OCI-LY1 (cell line): ENCODE data around the gene TRIO.

Experiments
- H2AFZ ChIP-seq: fragments of 200-600 bp; sonication (generic), shearing (Covaris generic); 2 replicates; pipeline ENCODE4 v1.6.0; 2014; ENCODE audit warnings: antibody characterized with exemption, mild to moderate bottlenecking, low read length
- H3F3A ChIP-seq: fragments of 200-600 bp; sonication (generic), shearing (Covaris generic); 2 replicates; pipeline ENCODE4 v1.6.0; 2014; ENCODE audit warnings: mild to moderate bottlenecking, antibody characterized with exemption, low read length, moderate library complexity; ENCODE audit not compliant: insufficient read depth
- H3K27ac ChIP-seq: fragments of 200-600 bp; sonication (generic); 2 replicates; pipeline ENCODE4 v1.5.1; 2014; ENCODE audit warnings: low read length, mixed run types, mild to moderate bottlenecking, low read depth; ENCODE audit not compliant: poor library complexity, severe bottlenecking
- H3K27me3 ChIP-seq: fragments of 200-600 bp; sonication (generic); 2 replicates; pipeline ENCODE4 v1.6.0; 2014; ENCODE audit warnings: antibody characterized with exemption, mild to moderate bottlenecking, low read length, moderate library complexity; ENCODE audit not compliant: insufficient read depth
- H3K36me3 ChIP-seq: fragments of 200-600 bp; sonication (generic); 2 replicates; pipeline ENCODE4 v1.6.1; 2014; ENCODE audit warnings: mild to moderate bottlenecking, antibody characterized with exemption, low read length, moderate library complexity, mixed read lengths; ENCODE audit not compliant: insufficient read depth
- H3K4me1 ChIP-seq: fragments of 200-600 bp; sonication (generic); 2 replicates; pipeline ENCODE4 v1.5.1; 2014; ENCODE audit warnings: mild to moderate bottlenecking, low read length, moderate library complexity; ENCODE audit not compliant: insufficient read depth, severe bottlenecking
- H3K4me2 ChIP-seq: fragments of 200-600 bp; sonication (generic), shearing (Covaris generic); 2 replicates; pipeline ENCODE4 v1.6.1; 2014; ENCODE audit warnings: low read length
- H3K4me3 ChIP-seq: fragments of 200-600 bp; sonication (generic); 2 replicates; pipeline ENCODE4 v1.5.1; 2014; ENCODE audit warnings: low read length, low read depth, mild to moderate bottlenecking, mixed read lengths; ENCODE audit not compliant: poor library complexity, severe bottlenecking
- H3K79me2 ChIP-seq: fragments of 200-600 bp; shearing (Covaris generic); 2 replicates; pipeline ENCODE4 v1.6.1; 2016; ENCODE audit warnings: mixed run types, low read length, mixed read lengths; ENCODE audit not compliant: insufficient read depth
- H3K9ac ChIP-seq: fragments of 200-600 bp; sonication (generic), shearing (Covaris generic); 2 replicates; pipeline ENCODE4 v1.6.1; 2014; ENCODE audit warnings: mild to moderate bottlenecking, low read length, mixed read lengths
- H3K9me2 ChIP-seq: fragments of 200-600 bp; sonication (generic), shearing (Covaris generic); 2 replicates; pipeline ENCODE4 v1.6.1; 2014; ENCODE audit warnings: low read depth, mild to moderate bottlenecking, low read length, mixed read lengths
- H3K9me3 ChIP-seq: fragments of 200-600 bp; shearing (Covaris generic); 2 replicates; pipeline ENCODE4 v1.6.1; 2014; ENCODE audit warnings: low read length, mixed read lengths
- H4K20me1 ChIP-seq: fragments of 200-600 bp; sonication (generic), shearing (Covaris generic); 2 replicates; pipeline ENCODE4 v1.6.0; 2016; ENCODE audit warnings: mild to moderate bottlenecking, low read length; ENCODE audit not compliant: insufficient read depth
- EZH2 ChIP-seq: fragments of 200-600 bp; sonication (generic), shearing (Covaris generic); IDR thresholded peaks from 2 replicates; pipeline ENCODE4 v1.8.0; 2017; ENCODE audit warnings: borderline replicate concordance, mixed run types, mild to moderate bottlenecking, antibody characterized with exemption, low read length, moderate library complexity, mixed read lengths
- TF ChIP-seq, protein P1 (sequence below): fragments of 200-600 bp; sonication (generic), shearing (Covaris generic); IDR thresholded peaks from 2 replicates; pipeline ENCODE4 v1.5.1; 2017; ENCODE audit warnings: mild to moderate bottlenecking, antibody characterized with exemption, low read length, moderate library complexity, mixed read lengths

Gene TRIO

DNA sequence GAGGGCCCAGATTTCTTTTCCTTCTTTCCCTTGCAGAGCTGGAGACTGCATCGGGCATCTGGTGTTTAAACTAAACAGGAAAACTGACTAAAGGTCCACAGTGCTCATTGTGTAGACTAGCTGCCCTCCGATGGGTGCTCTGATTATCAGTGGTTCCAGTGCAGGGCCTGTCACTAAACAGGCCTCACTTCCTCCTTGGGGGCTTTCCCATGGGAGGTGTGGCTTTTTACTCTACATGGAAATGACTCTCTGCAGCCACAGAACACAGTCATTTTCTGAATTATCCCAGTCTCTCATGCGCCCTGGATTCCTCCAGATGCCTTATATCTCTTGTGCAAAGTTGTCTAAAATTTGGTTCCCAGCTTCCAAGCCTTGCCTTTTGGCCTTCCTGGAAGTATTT lies 199.2 kb downstream of the TRIO start:
- no peak for TF ChIP-seq EZH2
- TF ChIP-seq, protein P1, sequence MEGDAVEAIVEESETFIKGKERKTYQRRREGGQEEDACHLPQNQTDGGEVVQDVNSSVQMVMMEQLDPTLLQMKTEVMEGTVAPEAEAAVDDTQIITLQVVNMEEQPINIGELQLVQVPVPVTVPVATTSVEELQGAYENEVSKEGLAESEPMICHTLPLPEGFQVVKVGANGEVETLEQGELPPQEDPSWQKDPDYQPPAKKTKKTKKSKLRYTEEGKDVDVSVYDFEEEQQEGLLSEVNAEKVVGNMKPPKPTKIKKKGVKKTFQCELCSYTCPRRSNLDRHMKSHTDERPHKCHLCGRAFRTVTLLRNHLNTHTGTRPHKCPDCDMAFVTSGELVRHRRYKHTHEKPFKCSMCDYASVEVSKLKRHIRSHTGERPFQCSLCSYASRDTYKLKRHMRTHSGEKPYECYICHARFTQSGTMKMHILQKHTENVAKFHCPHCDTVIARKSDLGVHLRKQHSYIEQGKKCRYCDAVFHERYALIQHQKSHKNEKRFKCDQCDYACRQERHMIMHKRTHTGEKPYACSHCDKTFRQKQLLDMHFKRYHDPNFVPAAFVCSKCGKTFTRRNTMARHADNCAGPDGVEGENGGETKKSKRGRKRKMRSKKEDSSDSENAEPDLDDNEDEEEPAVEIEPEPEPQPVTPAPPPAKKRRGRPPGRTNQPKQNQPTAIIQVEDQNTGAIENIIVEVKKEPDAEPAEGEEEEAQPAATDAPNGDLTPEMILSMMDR, result no peak
- Histone ChIP-seq H3K9ac (no peak overlapping the region), H3K4me3 (no peak overlapping the region), H3K4me2 (no peak overlapping the region), H2AFZ (no peak overlapping the region), H3K27me3 (no peaks in the 10 kb centered on the region), H3F3A (no peaks in the 10 kb centered on the region), H3K9me3 (no peaks in the 10 kb centered on the region), H3K36me3 (no peaks in the 10 kb centered on the region), H3K79me2 (no peaks in the 10 kb centered on the region), H3K9me2 (no peaks in the 10 kb centered on the region), H3K4me1 (no peaks in the 10 kb centered on the region), H4K20me1 (no peaks in the 10 kb centered on the region), H3K27ac (no peak overlapping the region)

DNA sequence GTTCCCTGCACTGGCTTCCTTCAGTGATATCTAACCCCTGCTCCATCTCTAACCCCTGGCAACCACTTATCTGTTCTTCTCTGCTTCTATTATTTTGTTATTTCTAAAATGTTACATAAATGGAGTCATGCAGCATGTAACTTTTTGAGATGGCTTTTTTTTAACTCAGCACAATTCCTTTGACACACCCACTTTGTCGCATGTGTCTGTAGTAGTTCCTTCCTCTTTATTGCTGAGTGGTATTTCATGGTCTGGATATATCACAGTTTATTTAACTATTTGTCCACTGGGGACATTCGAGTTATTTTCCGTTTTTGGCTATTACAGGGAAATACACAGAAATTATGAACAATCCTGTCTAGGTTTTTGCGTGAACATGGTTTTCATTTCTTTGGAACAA lies 200.2 kb downstream of the TRIO start:
- Histone ChIP-seq H2AFZ (no peak overlapping the region), H3K27ac (no peak overlapping the region), H3K4me3 (no peak overlapping the region), H3F3A (no peaks in the 10 kb centered on the region), H3K4me1 (no peaks in the 10 kb centered on the region), H3K4me2 (no peak overlapping the region), H3K9me3 (no peaks in the 10 kb centered on the region), H3K9ac (no peak overlapping the region), H3K36me3 (no peaks in the 10 kb centered on the region), H3K9me2 (no peaks in the 10 kb centered on the region), H3K27me3 (no peaks in the 10 kb centered on the region), H3K79me2 (no peaks in the 10 kb centered on the region), H4K20me1 (no peaks in the 10 kb centered on the region)
- TF ChIP-seq, protein P1, result no peak
- no peak for TF ChIP-seq EZH2

DNA sequence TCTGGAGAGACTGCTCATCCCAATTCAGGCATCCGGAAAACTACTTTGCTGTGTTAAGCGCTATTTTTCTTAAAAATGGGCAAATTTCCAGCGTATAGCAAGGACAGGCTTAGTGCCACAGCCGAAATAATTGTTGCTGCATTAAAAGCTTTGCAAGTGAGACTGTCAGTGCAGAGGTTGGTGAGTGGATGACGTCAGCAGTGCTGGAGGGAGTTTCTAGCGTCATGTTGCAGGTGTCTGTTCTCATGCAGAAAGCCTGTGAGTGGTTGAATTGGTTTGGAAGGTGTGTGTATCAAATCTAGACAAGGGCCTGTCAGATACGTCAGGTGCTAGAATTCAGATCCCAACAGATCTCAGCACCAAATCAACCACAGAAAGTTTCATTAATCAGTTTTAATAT lies 204.4 kb downstream of the TRIO start:
- Histone ChIP-seq H3K79me2 (no peaks in the 10 kb centered on the region), H3K27me3 (no peaks in the 10 kb centered on the region), H3K4me1 (no peaks in the 10 kb centered on the region), H3K9me2 (no peaks in the 10 kb centered on the region), H3K27ac (no peak overlapping the region), H3K9me3 (no peaks in the 10 kb centered on the region), H3F3A (no peaks in the 10 kb centered on the region), H3K4me2 (no peak overlapping the region), H4K20me1 (no peaks in the 10 kb centered on the region), H3K9ac (no peak overlapping the region), H2AFZ (no peak overlapping the region), H3K36me3 (no peaks in the 10 kb centered on the region), H3K4me3 (no peak overlapping the region)
- TF ChIP-seq EZH2, result no peak
- TF ChIP-seq, protein P1, result no peak
